Measurements from ENCODE around the gene TXNRD1. TPM values are rescaled to one million over a fixed set of nuclear protein-coding genes. Genes with fewer than 3 reads are reported as not detected.

Gene TXNRD1
- total and polyA plus RNA-seq, 10 donors = 13.7 to 107 (median 56.8) TPM

- WGBS, 5 donors = 70 to 96% (median 95%) methylated on average over 2 of the region's 2 CpGs
- TF ChIP-seq POLR2AphosphoS5 (IDR thresholded peaks at IDR 0.05) (no peak), POLR2A (IDR thresholded peaks at IDR 0.05) (no peak), CTCF (IDR thresholded peaks at IDR 0.05 in 8 of 11, conservative IDR thresholded peaks at IDR 0.05 in 3 of 11) (no peak)
- no peaks in the 10 kb centered on the region for H3K27me3 ChIP-seq (replicated peaks in 1 of 7)
- no peak overlapping the region for H3K27ac ChIP-seq
- peaks cover 0 to 13% (median 8%) of the 10 kb centered on the region in 6 donors for H3K4me1 ChIP-seq
- no peaks in the 10 kb centered on the region for H3K36me3 ChIP-seq
- no peak overlapping the region for H3K4me3 ChIP-seq
- intact Hi-C loops (cut with DNase I; ENCODE audit: low total_unique reads) = no loop called here
- H3K9me3 ChIP-seq = peaks cover 0 to 16% (median 12%) of the 10 kb centered on the region in 8 donors
- no peak for DNase-seq
Observed at GRCh38 chr12:104369708-104370107, 154.1 kb downstream of the TXNRD1 start.

- no peak overlapping the region for H3K27ac ChIP-seq
- no peaks in the 10 kb centered on the region for H3K27me3 ChIP-seq (replicated peaks in 1 of 7)
- H3K4me3 ChIP-seq = no peak overlapping the region
- no peak for DNase-seq
- H3K36me3 ChIP-seq = no peaks in the 10 kb centered on the region
- H3K9me3 ChIP-seq = peaks cover 0 to 16% (median 12%) of the 10 kb centered on the region in 8 donors
- WGBS, 5 donors = 67 to 76% (median 70%) methylated on average over 15 of the region's 15 CpGs
- TF ChIP-seq POLR2AphosphoS5 (IDR thresholded peaks at IDR 0.05) = no peak
- no peak for TF ChIP-seq CTCF (IDR thresholded peaks at IDR 0.05 in 8 of 11, conservative IDR thresholded peaks at IDR 0.05 in 3 of 11)
- no peak for TF ChIP-seq POLR2A (IDR thresholded peaks at IDR 0.05)
- H3K4me1 ChIP-seq = peaks cover 0 to 13% (median 8%) of the 10 kb centered on the region in 6 donors
- intact Hi-C loops (cut with DNase I; ENCODE audit: low total_unique reads) = no loop called here
Observed at GRCh38 chr12:104371043-104371870, 155.7 kb downstream of the TXNRD1 start.

GRCh38 chr12:104372061-104372720 lies 156.6 kb downstream of the TXNRD1 start:
- 24 to 41% (median 39%) methylated on average over 12 of the region's 12 CpGs for WGBS, 5 donors

More at GRCh38 chr12:104372061-104372720, 156.6 kb downstream of the TXNRD1 start:
- Histone ChIP-seq H3K4me3 (no peak overlapping the region), H3K27ac (no peak overlapping the region), H3K27me3 (replicated peaks in 1 of 7) (no peaks in the 10 kb centered on the region), H3K36me3 (no peaks in the 10 kb centered on the region), H3K4me1 (peaks cover 0 to 13% (median 8%) of the 10 kb centered on the region in 6 donors), H3K9me3 (peaks cover 0 to 16% (median 12%) of the 10 kb centered on the region in 8 donors)
- intact Hi-C loops (cut with DNase I; ENCODE audit: low total_unique reads) = no loop called here
- TF ChIP-seq POLR2A (IDR thresholded peaks at IDR 0.05) (no peak), POLR2AphosphoS5 (IDR thresholded peaks at IDR 0.05) (peak in 1 of 3 donors; percentile 16), CTCF (IDR thresholded peaks at IDR 0.05 in 8 of 11, conservative IDR thresholded peaks at IDR 0.05 in 3 of 11) (no peak)
- DNase-seq = peak; percentile 81

Data from spleen (tissue), 11 donors.